ENCODE data around the gene CABP1. TPM values are rescaled to one million over a fixed set of nuclear protein-coding genes. Genes with fewer than 3 reads are reported as not detected.

Gene CABP1
- total RNA-seq, result 0.82 and 4.2 TPM in 2 replicates

DNA sequence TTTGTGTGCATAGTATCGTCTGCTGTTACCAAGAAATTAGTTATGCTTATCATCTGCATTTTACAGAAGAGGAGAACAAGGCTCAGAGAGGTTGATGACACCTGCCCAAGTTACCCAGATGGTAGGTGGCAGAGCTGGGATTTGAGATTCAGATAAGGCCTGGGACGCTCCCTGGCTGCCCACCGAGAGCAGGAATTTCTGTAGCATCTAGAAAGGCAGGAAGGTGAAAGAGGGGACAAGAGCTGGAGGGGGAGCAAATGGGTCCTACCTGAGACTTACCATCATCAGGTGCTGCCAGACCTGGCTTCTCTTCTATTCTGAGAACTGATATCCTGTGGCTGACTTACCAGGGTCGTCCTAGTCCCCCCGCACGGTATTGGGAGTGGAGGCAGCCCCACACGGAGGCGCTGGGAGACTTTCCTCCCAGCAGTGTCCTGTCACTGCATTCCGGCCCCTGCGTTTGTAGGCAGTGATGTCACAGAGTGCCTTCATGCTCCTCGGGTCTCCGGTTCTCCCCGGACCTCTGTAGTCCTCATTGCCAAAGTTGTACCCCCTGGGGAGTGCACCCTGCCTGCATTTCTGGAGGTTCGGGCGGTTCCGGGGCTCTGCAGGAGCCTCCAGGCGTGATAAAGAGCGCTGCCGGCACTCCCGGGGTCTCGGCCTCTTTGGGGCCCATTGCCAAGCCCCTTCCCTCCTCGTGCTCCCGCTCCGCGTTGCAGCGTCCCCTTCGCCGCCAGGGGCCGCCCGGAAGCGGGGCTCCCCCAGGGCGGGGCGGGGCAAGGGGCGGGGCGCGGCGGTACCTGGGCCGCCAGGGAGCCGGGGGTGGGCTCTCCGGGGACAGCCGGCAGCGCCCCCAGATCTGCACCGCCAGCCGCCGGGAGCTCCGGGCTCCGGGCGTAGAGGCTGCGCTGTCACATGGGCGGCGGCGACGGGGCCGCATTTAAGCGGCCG is at the start of gene CABP1:
TSS of gene CABP1 (plus strand) at position 856 of the 951 bp plus-strand sequence. CDS start at position 916, 60 bp downstream.

DNA sequence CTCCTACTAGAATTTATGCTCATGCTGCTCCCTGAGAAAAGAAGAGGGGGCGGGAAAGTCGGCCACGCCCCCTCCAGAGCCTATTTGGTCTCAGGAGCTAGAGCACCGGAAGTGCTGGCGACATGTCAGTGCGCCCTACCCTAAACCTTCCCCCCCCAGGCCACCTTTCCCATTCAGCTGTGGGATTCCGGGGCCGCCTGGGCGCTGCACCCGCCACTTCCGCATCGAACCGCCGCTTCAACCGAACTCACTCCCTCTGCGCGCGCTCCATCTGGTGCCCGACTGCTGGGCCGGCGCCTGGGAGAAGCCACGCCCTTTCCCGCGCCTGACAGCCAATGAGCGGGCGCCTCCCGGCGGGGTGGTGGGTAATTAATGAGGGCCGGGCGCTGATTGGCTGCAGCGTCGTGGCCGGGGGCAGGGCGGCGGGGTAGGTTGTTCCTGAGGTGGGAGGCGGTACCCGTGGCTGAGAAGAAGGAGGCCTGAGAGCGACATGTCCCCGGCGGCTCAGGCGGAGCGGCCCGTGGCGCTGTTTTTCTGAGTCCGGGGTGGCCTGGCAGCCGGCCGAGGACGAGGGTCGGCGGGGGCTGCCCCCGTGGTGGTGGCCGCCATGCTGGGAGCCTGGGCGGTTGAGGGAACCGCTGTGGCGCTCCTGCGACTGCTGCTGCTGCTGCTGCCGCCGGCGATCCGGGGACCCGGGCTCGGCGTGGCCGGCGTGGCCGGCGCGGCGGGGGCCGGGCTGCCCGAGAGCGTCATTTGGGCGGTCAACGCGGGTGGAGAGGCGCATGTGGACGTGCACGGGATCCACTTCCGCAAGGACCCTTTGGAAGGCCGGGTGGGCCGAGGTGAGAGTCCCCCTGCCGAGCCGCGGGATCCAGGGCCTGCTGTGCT is 46.5 kb downstream of the CABP1 start, which contains the start of gene MLEC:
TSS of gene MLEC (plus strand) at position 460 of the 888 bp plus-strand sequence. CDS start at position 608, 148 bp downstream.

DNA sequence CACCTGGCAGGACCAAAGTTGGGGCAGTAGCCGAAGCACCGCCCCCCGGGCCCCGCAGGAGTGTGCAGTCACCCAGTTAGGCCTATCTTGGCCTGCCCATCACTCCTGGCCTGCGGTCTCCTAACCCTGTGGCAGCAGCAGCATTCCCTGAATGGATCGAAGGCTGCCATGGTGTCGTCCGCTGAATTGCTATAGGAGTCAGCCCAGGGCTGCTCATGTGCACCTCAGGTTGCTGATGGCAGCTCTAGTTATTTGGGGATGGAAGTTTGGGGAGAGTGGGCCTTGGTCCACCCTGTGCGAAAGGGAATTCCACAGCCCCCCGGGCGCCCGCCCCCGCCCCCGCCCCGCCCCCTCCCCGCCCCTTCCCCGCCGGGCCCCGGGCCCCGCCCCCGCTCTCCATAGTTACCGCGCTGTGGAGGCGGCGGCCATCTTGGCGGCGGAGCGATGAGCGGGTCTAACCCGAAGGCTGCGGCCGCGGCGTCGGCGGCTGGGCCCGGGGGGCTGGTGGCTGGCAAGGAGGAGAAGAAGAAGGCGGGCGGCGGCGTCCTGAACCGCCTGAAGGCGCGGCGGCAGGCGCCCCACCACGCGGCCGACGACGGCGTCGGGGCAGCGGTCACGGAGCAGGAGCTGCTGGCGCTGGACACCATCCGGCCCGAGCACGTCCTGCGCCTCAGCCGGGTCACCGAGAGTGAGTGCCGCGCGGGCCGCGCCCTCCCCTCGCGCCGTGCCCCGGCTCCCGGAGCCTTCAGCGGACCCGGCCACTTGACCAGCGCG is 69.8 kb downstream of the CABP1 start, which contains the start of gene UNC119B:
TSS of gene UNC119B (plus strand) at position 428 of the 774 bp plus-strand sequence. CDS start at position 445, 17 bp downstream.

Other genes starting within 250 kb of the CABP1 start
- gene COX6A1, start 202.5 kb upstream of the CABP1 start, total RNA-seq, result 360 and 401 TPM in 2 replicates
- 36.3 and 41.5 TPM in 2 replicates for gene TRIAP1, start 194.2 kb upstream of the CABP1 start, total RNA-seq
- gene GATC, start 194.2 kb upstream of the CABP1 start, total RNA-seq, result 16.3 and 19.2 TPM in 2 replicates
- 56.5 and 77.6 TPM in 2 replicates for gene SRSF9, start 170.9 kb upstream of the CABP1 start, total RNA-seq
- 221 and 450 TPM in 2 replicates for gene DYNLL1, start 144.5 kb upstream of the CABP1 start, total RNA-seq
- 24.6 and 27.4 TPM in 2 replicates for gene COQ5, start 111.5 kb upstream of the CABP1 start, total RNA-seq
- gene RNF10, start 106.3 kb upstream of the CABP1 start, total RNA-seq, result 115 and 123 TPM in 2 replicates
- gene POP5, start 59.2 kb upstream of the CABP1 start, total RNA-seq, result 26.3 and 29.8 TPM in 2 replicates
- 52.5 and 61.4 TPM in 2 replicates for gene MLEC, start 46.5 kb downstream of the CABP1 start, total RNA-seq
- 16.8 and 19.5 TPM in 2 replicates for gene UNC119B, start 69.8 kb downstream of the CABP1 start, total RNA-seq
- 13.9 and 15.2 TPM in 2 replicates for gene ACADS, start 85.2 kb downstream of the CABP1 start, total RNA-seq